HepG2 (cell line): ENCODE results near the gene TEX101. TPM values are rescaled to one million over a fixed set of nuclear protein-coding genes. Genes with fewer than 3 reads are reported as not detected.

ENCODE experiments used
- ATAC-seq: fragments of 200-7000 bp; cut with Tn5 transposase; 3 replicates; pipeline ENCODE4 v1.9.1; 2020; ENCODE audit warnings: mild to moderate bottlenecking, moderate library complexity
- BruUV-seq: library from RNA; stranded (reverse); fragments of 400-500 nt; replicated peaks from 2 replicates; lab custom pipeline; 2021; lab: Mats Ljungman, UMichigan
- CTCF ChIA-PET: fragments of 300-600 bp; formaldehyde crosslinking; extraction: SDS; loops from one replicate; lab custom pipeline; 2021; ENCODE audit warnings: low total read pairs, inconsistent platforms, low intra/inter-chr PET ratio; lab: Yijun Ruan, JAX
- POLR2A ChIA-PET: fragments of 350-600 bp; sonication (Branson Sonifier 250); formaldehyde crosslinking; loops from one replicate; lab custom pipeline; 2020; ENCODE audit warnings: antibody characterized with exemption, inconsistent platforms; lab: Yijun Ruan, JAX
- DNase-seq: peaks from one replicate; pipeline ENCODE4 v3.0.0-alpha.2; 2015; ENCODE audit warnings: low spot score
- FAIRE-seq: peaks from 3 replicates; lab custom pipeline; 2011; peaks lifted over from hg19 to GRCh38; lab: Jason Lieb, UNC
- H2AFZ ChIP-seq: one replicate; pipeline ENCODE4 v1.6.1; 2011; ENCODE audit warnings: low read length, inconsistent platforms
- H3K27ac ChIP-seq: fragments of 300-600 bp; 3 replicates; pipeline ENCODE4 v1.8.0; 2011; ENCODE audit warnings: mixed run types, mild to moderate bottlenecking, mixed read lengths, low read length, inconsistent platforms; ENCODE audit not compliant: insufficient read depth; ENCODE audit errors: extremely low read length
- H3K27me3 ChIP-seq, 2 experiments: fragments of 200-600 bp in 1 of 2; 2 replicates in 1 of 2; 3 replicates in 1 of 2; pipeline versions ENCODE4 v1.6.0 to v1.8.0; 2011; ENCODE audit warnings: low read length in 2 of 2, mild to moderate bottlenecking in 2 of 2, moderate library complexity in 2 of 2, inconsistent platforms in 1 of 2; ENCODE audit not compliant: insufficient read depth in 2 of 2, control insufficient read depth in 1 of 2
- H3K36me3 ChIP-seq, 2 experiments: fragments of 200-600 bp in 1 of 2; replicated peaks in 1 of 2; 2 replicates in 1 of 2; 3 replicates in 1 of 2; pipeline versions ENCODE4 v1.5.1 to v1.8.0; 2011; ENCODE audit warnings: low read length in 2 of 2, inconsistent platforms in 1 of 2; ENCODE audit not compliant: insufficient read depth in 2 of 2, control insufficient read depth in 1 of 2
- H3K4me1 ChIP-seq: 2 replicates; pipeline ENCODE4 v1.5.1; 2012; ENCODE audit warnings: low read length, inconsistent platforms; ENCODE audit not compliant: insufficient read depth
- H3K4me2 ChIP-seq: 2 replicates; pipeline ENCODE4 v1.6.0; 2011; ENCODE audit warnings: low read depth, low read length, inconsistent platforms
- H3K4me3 ChIP-seq, 3 experiments: fragments of 200-600 bp in 1 of 3; sonication (generic), shearing (Covaris generic) in 1 of 3; replicated peaks in 1 of 3; 2 replicates each; pipeline ENCODE4 v1.5.1; 2011 to 2016; ENCODE audit warnings: low read length in 3 of 3, inconsistent platforms in 2 of 3, low read depth in 2 of 3, mild to moderate bottlenecking in 2 of 3, control low read depth in 1 of 3, mixed read lengths in 1 of 3; ENCODE audit not compliant: insufficient read depth in 1 of 3
- H3K79me2 ChIP-seq: one replicate; pipeline ENCODE4 v1.6.1; 2011; ENCODE audit warnings: low read length, inconsistent platforms; ENCODE audit not compliant: insufficient read depth
- H3K9ac ChIP-seq: 2 replicates; pipeline ENCODE4 v1.6.0; 2011; ENCODE audit warnings: mild to moderate bottlenecking, low read depth, low read length, inconsistent platforms; ENCODE audit not compliant: insufficient read depth
- H3K9me3 ChIP-seq: 2 replicates; pipeline ENCODE4 v1.5.1; 2012; ENCODE audit warnings: mild to moderate bottlenecking, low read length
- H4K20me1 ChIP-seq: 2 replicates; pipeline ENCODE4 v1.6.0; 2011; ENCODE audit warnings: inconsistent platforms, mild to moderate bottlenecking, low read length, moderate library complexity; ENCODE audit not compliant: insufficient read depth
- CAMTA2 ChIP-seq: sonication (generic); formaldehyde crosslinking; IDR thresholded peaks from 2 replicates; pipeline ENCODE4 v1.4.0; 2020; ENCODE audit warnings: mild to moderate bottlenecking, missing genetic modification reagents, borderline replicate concordance
- CHD2 ChIP-seq: IDR thresholded peaks from 2 replicates; pipeline ENCODE4 v1.6.1; 2011; ENCODE audit warnings: low read depth, low read length, improper control_type of control experiment
- FOXA3 ChIP-seq: IDR thresholded peaks from 2 replicates; pipeline ENCODE4 v1.6.1; 2016; ENCODE audit warnings: missing genetic modification reagents, missing compliant biosample characterization
- KMT2B ChIP-seq: IDR thresholded peaks from 2 replicates; pipeline ENCODE4 v1.6.1; 2016; ENCODE audit warnings: missing genetic modification reagents, missing compliant biosample characterization
- PAX8 ChIP-seq: sonication (generic); formaldehyde crosslinking; IDR thresholded peaks from 2 replicates; pipeline ENCODE4 v1.8.0; 2022; ENCODE audit warnings: mild to moderate bottlenecking, missing genetic modification reagents, borderline replicate concordance
- PHF21A ChIP-seq: sonication (generic); formaldehyde crosslinking; IDR thresholded peaks from 2 replicates; pipeline ENCODE4 v1.5.0; 2020; ENCODE audit warnings: mild to moderate bottlenecking, missing genetic modification reagents
- RARG ChIP-seq: sonication (generic); formaldehyde crosslinking; IDR thresholded peaks from 2 replicates; pipeline ENCODE4 v1.4.0; 2020; ENCODE audit warnings: low read depth, mild to moderate bottlenecking, missing genetic modification reagents
- SMAD9 ChIP-seq: sonication (generic); formaldehyde crosslinking; IDR thresholded peaks from 2 replicates; pipeline ENCODE4 v1.5.1; 2020; ENCODE audit warnings: mild to moderate bottlenecking, missing genetic modification reagents
- SMC3 ChIP-seq: IDR thresholded peaks from 2 replicates; pipeline ENCODE4 v1.6.1; 2011; ENCODE audit warnings: low read length, improper control_type of control experiment
- ZBTB1 ChIP-seq: sonication (generic); formaldehyde crosslinking; IDR thresholded peaks from 2 replicates; pipeline ENCODE4 v1.4.0; 2020; ENCODE audit warnings: missing genetic modification reagents, borderline replicate concordance
- ZNF230 ChIP-seq: sonication (generic); formaldehyde crosslinking; IDR thresholded peaks from 2 replicates; pipeline ENCODE4 v1.4.0; 2020; ENCODE audit warnings: mild to moderate bottlenecking, missing genetic modification reagents
- ZNF556 ChIP-seq: sonication (generic); formaldehyde crosslinking; IDR thresholded peaks from 2 replicates; pipeline ENCODE4 v1.4.0; 2020; ENCODE audit warnings: mild to moderate bottlenecking, missing genetic modification reagents, borderline replicate concordance
- ZNF746 ChIP-seq: sonication (generic); formaldehyde crosslinking; IDR thresholded peaks from 2 replicates; pipeline ENCODE4 v1.8.0; 2022; ENCODE audit warnings: mild to moderate bottlenecking, missing genetic modification reagents
- ZNF788 ChIP-seq: sonication (generic); formaldehyde crosslinking; IDR thresholded peaks from 2 replicates; pipeline ENCODE4 v1.5.0; 2020; ENCODE audit warnings: mild to moderate bottlenecking, missing genetic modification reagents, borderline replicate concordance
- WGBS: methylation state at CpG from one replicate; pipeline ENCODE4 v1.1.6; 2017; ENCODE audit warnings: low lambda C conversion rate; 5-methylcytosine and 5-hydroxymethylcytosine counted together
- in situ Hi-C: cut with HindIII; loops from 2 replicates; pipeline ENCODE4 v1.10.0; 2017; ENCODE audit warnings: low pct_unique_long_range_greater_than_20kb; ENCODE audit not compliant: extremely low pct_ligation_motif_present
- intact Hi-C: fragments of 100-400 bp; cut with micrococcal nuclease; formaldehyde crosslinking; loops from one replicate; pipeline ENCODE4 v1.10.0; 2022; ENCODE audit not compliant: unreplicated experiment
- polyA plus RNA-seq, 8 experiments: library from polyadenylated mRNA; depleted of rRNA in 3 of 8; stranded (reverse) in 7 of 8; unstranded in 1 of 8; fragments of >200 nt; fragmentation: Illumina TruSeq in 4 of 8; extraction: Trizol in 4 of 8; gene quantifications; 2 replicates each; pipeline versions ENCODE4 v1.2.1 to v1.2.3, GENCODE V29; 2011 to 2016; ENCODE audit warnings: low read depth in 4 of 8, missing spikeins in 1 of 8, mixed read lengths in 1 of 8; ENCODE audit not compliant: insufficient read depth in 1 of 8
- total RNA-seq, 5 experiments: library from RNA; depleted of rRNA; stranded (reverse); fragments of >200 nt; fragmentation: Illumina TruSeq; extraction: Trizol; gene quantifications; 2 replicates each; pipeline ENCODE4 v1.2.3, GENCODE V29; 2016; ENCODE audit warnings: low read depth in 1 of 5
- TF ChIP-seq, protein P1 (sequence below): sonication (generic); formaldehyde crosslinking; IDR thresholded peaks from 2 replicates; pipeline ENCODE4 v1.4.0; 2020; ENCODE audit warnings: mild to moderate bottlenecking, low read depth, missing genetic modification reagents
- TF ChIP-seq, protein P2 (sequence below): sonication (generic); formaldehyde crosslinking; conservative IDR thresholded peaks from 2 replicates; pipeline ENCODE4 v1.8.1; 2023; ENCODE audit warnings: missing genetic modification reagents
- TF ChIP-seq, protein P3 (sequence below): sonication (generic); formaldehyde crosslinking; IDR thresholded peaks from 2 replicates; pipeline ENCODE4 v1.8.0; 2022; ENCODE audit warnings: mild to moderate bottlenecking, missing genetic modification reagents

Gene TEX101
- total and polyA plus RNA-seq, 2 of the 13 experiments (the other 11 are each of a cell fraction or from before 2014, with no cell fraction given): not detected

DNA sequence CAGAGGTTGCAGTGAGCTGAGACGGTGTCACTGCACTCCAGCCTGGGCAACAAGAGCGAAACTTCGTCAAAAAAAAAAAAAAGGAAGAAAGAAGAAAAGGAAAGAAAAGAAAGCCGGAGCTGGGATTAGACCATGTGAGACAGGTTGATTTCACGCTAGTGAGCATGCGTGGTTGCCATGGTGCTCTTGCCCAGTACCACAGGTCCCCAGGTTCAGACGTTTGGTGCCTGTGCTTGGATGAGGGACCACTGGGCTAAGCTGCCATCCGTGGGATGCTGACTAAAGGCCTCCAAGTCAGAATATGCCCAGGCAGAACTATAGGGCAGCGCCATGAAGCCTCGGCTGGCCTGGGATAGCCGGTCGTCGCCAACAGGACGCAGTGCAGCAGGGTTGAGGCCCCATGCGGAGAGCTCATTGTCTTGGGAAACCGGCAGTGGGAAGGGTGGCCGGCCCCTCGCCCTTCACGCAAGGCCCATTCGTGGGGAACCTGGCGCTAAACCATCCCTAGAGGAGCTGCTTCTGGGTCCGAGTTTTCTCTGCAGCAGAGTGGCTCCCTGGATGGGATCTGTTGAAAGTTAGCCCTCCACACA is 7.2 kb upstream of the TEX101 start:
- ChIA-PET CTCF (no interaction called here), POLR2A (no interaction called here)
- no peak overlapping the region for H3K27ac ChIP-seq
- H3K4me1 ChIP-seq: no peaks in the 10 kb centered on the region
- intact Hi-C loops (no loop called here), in situ Hi-C loops (no loop called here)
- DNase-seq (no peak), ATAC-seq (no peak), FAIRE-seq (no peak)
- no peaks in the 10 kb centered on the region for H3K9me3 ChIP-seq
- no peak for TF ChIP-seq KMT2B (CRISPR knock-in tag)
- no peak for TF ChIP-seq PHF21A
- no peak for TF ChIP-seq ZNF746 (CRISPR knock-in tag)
- TF ChIP-seq, protein P1, sequence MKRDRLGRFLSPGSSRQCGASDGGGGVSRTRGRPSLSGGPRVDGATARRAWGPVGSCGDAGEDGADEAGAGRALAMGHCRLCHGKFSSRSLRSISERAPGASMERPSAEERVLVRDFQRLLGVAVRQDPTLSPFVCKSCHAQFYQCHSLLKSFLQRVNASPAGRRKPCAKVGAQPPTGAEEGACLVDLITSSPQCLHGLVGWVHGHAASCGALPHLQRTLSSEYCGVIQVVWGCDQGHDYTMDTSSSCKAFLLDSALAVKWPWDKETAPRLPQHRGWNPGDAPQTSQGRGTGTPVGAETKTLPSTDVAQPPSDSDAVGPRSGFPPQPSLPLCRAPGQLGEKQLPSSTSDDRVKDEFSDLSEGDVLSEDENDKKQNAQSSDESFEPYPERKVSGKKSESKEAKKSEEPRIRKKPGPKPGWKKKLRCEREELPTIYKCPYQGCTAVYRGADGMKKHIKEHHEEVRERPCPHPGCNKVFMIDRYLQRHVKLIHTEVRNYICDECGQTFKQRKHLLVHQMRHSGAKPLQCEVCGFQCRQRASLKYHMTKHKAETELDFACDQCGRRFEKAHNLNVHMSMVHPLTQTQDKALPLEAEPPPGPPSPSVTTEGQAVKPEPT (CRISPR knock-in tag): no peak
- TF ChIP-seq ZNF230 (CRISPR knock-in tag): no peak
- TF ChIP-seq FOXA3 (CRISPR knock-in tag): no peak
- TF ChIP-seq PAX8: no peak
- no peak for TF ChIP-seq SMC3
- no peak for TF ChIP-seq ZNF556 (CRISPR knock-in tag)
- no peak for TF ChIP-seq SMAD9 (CRISPR knock-in tag)
- TF ChIP-seq ZBTB1: no peak
- no peak for TF ChIP-seq ZNF788 (CRISPR knock-in tag)
- TF ChIP-seq, protein P2, sequence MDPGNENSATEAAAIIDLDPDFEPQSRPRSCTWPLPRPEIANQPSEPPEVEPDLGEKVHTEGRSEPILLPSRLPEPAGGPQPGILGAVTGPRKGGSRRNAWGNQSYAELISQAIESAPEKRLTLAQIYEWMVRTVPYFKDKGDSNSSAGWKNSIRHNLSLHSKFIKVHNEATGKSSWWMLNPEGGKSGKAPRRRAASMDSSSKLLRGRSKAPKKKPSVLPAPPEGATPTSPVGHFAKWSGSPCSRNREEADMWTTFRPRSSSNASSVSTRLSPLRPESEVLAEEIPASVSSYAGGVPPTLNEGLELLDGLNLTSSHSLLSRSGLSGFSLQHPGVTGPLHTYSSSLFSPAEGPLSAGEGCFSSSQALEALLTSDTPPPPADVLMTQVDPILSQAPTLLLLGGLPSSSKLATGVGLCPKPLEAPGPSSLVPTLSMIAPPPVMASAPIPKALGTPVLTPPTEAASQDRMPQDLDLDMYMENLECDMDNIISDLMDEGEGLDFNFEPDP (CRISPR knock-in tag): no peak
- TF ChIP-seq CAMTA2 (CRISPR knock-in tag): no peak
- TF ChIP-seq, protein P3, sequence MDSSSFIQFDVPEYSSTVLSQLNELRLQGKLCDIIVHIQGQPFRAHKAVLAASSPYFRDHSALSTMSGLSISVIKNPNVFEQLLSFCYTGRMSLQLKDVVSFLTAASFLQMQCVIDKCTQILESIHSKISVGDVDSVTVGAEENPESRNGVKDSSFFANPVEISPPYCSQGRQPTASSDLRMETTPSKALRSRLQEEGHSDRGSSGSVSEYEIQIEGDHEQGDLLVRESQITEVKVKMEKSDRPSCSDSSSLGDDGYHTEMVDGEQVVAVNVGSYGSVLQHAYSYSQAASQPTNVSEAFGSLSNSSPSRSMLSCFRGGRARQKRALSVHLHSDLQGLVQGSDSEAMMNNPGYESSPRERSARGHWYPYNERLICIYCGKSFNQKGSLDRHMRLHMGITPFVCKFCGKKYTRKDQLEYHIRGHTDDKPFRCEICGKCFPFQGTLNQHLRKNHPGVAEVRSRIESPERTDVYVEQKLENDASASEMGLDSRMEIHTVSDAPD (CRISPR knock-in tag): no peak
- TF ChIP-seq CHD2: no peak
- TF ChIP-seq RARG (CRISPR knock-in tag): no peak
- H2AFZ ChIP-seq: no peak overlapping the region
- no peaks in the 10 kb centered on the region for H3K79me2 ChIP-seq
- no peaks in the 10 kb centered on the region for H3K36me3 ChIP-seq
- 69% methylated on average over 13 of the region's 22 CpGs for WGBS
- no peaks in the 10 kb centered on the region for H4K20me1 ChIP-seq
- no peak overlapping the region for H3K4me2 ChIP-seq
- no peaks in the 10 kb centered on the region for H3K27me3 ChIP-seq
- no peak overlapping the region for H3K9ac ChIP-seq
- H3K4me3 ChIP-seq: no peak overlapping the region
- no TSS peak for BruUV-seq
